GM12874 (cell line): ENCODE results near the gene SPINT1.

ENCODE experiments used
- CTCF ChIP-seq: IDR thresholded peaks from 2 replicates; pipeline ENCODE4 v1.5.1; 2011; ENCODE audit warnings: low read depth, mild to moderate bottlenecking, control low read depth, low read length, moderate library complexity; ENCODE audit not compliant: insufficient read depth

Gene SPINT1

GRCh38 chr15:40845036-40845435 is 1.2 kb downstream of the SPINT1 start:
- no peak for TF ChIP-seq CTCF

- TF ChIP-seq CTCF: no peak
These were observed 1.9 kb downstream of the SPINT1 start for GRCh38 chr15:40845511-40846284.

- TF ChIP-seq CTCF: no peak
These were observed 3.0 kb downstream of the SPINT1 start for GRCh38 chr15:40846841-40847222.

GRCh38 chr15:40847223-40847961 is 3.5 kb downstream of the SPINT1 start:
- no peak for TF ChIP-seq CTCF

GRCh38 chr15:40850576-40851112 is 6.8 kb downstream of the SPINT1 start:
- TF ChIP-seq CTCF: no peak

- no peak for TF ChIP-seq CTCF
These were observed 8.7 kb downstream of the SPINT1 start for GRCh38 chr15:40852529-40852928.

- no peak for TF ChIP-seq CTCF
These were observed 9.5 kb downstream of the SPINT1 start for GRCh38 chr15:40853241-40853890.
